WI38 (cell line): ENCODE data around the gene OR5H14.

Experiments
- H3K4me3 ChIP-seq: 2 replicates; pipeline ENCODE4 v1.5.1; 2011; ENCODE audit warnings: low read depth, mild to moderate bottlenecking, control low read depth, low read length
- CTCF ChIP-seq: IDR thresholded peaks from 2 replicates; pipeline ENCODE4 v1.5.1; 2012; ENCODE audit warnings: low read depth, mild to moderate bottlenecking, control low read depth, low read length

Gene OR5H14

DNA sequence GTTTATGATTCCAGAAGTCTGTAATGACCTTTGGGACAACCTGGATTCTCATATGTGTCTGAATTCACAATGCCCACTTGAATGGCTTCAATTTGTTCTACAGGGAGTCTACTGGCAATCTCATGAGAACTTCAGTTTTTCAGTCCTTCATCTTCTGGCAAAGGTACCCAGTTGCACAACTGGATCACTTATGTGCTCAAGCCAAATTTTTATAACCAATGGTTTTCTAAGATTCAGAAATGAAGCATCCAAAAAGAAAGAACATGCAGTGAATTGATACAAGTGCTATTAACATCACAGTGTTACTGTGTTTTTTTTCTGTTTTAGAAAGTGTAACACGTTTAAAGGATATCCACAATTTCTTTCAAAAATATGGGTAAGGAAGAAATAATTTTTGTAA, at the start of gene OR5H14:
Gene OR5H14, plus strand, starts transcription at position 301 of the 400 bp plus-strand sequence. CDS start 1,907 bp downstream, outside the sequence.
- no peak within 1 kb of the TSS for H3K4me3 ChIP-seq
- no peak for TF ChIP-seq CTCF

DNA sequence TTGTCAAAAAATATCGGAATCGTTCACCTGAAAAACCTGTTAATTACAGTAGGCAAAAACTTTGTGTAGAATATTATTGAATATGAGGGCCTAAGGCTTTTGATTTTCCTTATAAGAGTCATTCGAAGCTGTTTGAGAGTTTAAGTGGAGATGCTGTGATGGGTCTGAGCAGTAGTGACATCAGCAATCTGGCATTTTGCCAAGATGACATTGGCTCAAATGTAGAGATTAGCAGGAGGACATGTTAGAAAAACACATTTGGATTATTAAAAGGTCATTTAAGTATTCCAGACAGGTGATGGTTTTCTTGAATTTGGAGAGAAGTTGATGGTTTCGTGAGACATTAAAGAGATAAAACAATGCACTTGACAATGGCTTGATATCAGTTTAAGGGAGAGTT, 47.4 kb upstream of the OR5H14 start:
- H3K4me3 ChIP-seq, result no peak overlapping the region
- TF ChIP-seq CTCF, result no peak

DNA sequence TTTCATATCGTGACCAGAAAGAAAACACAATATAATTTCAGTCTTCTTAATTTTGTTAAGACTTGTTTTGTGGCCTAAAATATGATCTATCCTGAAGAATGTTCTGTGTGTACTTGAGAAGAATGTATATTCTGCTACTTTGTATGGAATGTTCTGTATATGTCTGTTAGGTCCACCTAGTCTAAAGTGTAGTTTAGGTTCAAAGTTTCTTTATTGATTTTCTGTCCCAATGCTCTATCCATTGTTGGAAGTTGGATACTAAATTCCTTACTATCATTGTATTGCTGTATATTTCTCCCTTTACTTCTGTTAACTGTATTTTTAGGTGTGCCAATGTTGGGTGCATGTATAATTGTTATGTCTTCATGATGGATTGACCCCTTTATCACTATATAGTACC, 39.1 kb upstream of the OR5H14 start:
- H3K4me3 ChIP-seq, result no peak overlapping the region
- no peak for TF ChIP-seq CTCF

GRCh38 chr3:98109807-98110549, 37.3 kb upstream of the OR5H14 start:
- TF ChIP-seq CTCF, result no peak
- H3K4me3 ChIP-seq, result no peak overlapping the region

DNA sequence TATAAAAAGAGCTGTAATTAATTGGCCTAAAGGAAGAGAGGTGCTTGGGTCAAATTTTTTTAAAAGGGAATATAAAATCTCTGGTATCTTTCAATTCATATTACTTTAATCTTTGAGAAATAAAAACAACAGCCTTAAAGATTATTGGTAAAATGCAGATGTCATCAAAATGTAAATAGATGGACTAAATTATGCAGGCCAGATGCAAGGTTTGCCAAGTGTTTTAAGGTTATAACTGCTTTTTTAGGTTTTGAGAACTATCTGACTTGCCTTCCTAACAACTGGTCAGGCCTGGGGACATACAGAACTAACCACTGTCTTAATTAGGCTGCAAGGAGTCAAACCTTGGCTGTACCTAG, 36.8 kb upstream of the OR5H14 start:
- H3K4me3 ChIP-seq, result no peak overlapping the region
- TF ChIP-seq CTCF, result no peak

GRCh38 chr3:98114264-98114663, 33.0 kb upstream of the OR5H14 start:
- H3K4me3 ChIP-seq, result no peak overlapping the region
- no peak for TF ChIP-seq CTCF

- H3K4me3 ChIP-seq, result no peak overlapping the region
These were observed 31.6 kb upstream of the OR5H14 start for GRCh38 chr3:98115717-98116116.

More at GRCh38 chr3:98115717-98116116, 31.6 kb upstream of the OR5H14 start:
- TF ChIP-seq CTCF, result no peak
